ENCODE data around the gene GSTK1. TPM values are rescaled to one million over a fixed set of nuclear protein-coding genes. Genes with fewer than 3 reads are reported as not detected.
A peak's percentile ranks its signal among the peaks of the same experiment; 100 is the strongest.
"Not testable (repeated sequence)": the region's sequence is repeated elsewhere in the genome, so short reads cannot be mapped to it uniquely, and the experiment has no call there.

Gene GSTK1
- total RNA-seq, 4 donors from 2014 or later = 159 to 243 (median 177) TPM

DNA sequence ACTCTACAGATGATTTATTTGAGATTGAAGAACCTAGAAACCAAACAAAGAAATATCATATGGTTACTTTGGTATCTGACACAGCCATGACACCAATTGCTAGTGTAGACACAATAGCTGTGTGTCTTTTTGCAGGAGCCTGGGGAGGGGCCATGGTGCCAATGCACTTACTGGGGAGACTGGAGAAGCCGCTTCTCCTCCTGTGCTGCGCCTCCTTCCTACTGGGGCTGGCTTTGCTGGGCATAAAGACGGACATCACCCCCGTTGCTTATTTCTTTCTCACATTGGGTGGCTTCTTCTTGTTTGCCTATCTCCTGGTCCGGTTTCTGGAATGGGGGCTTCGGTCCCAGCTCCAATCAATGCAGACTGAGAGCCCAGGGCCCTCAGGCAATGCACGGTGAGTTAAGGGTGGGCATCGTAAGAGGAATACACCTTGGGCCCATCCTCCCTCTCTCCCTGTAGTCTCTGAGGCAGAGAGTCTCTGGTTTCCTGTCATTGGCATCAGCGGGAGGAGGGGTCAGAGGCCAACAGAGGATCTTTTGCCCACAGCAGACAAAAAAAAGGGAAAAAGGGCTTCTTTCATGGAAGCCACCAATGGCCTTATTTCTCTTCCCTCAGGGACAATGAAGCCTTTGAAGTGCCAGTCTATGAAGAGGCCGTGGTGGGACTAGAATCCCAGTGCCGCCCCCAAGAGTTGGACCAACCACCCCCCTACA, 22.7 kb downstream of the GSTK1 start:
- DNase-seq (ENCODE audit: low spot score) (no peak), ATAC-seq (ENCODE audit: low FRiP score) (no peak)
- TF ChIP-seq, protein P1, sequence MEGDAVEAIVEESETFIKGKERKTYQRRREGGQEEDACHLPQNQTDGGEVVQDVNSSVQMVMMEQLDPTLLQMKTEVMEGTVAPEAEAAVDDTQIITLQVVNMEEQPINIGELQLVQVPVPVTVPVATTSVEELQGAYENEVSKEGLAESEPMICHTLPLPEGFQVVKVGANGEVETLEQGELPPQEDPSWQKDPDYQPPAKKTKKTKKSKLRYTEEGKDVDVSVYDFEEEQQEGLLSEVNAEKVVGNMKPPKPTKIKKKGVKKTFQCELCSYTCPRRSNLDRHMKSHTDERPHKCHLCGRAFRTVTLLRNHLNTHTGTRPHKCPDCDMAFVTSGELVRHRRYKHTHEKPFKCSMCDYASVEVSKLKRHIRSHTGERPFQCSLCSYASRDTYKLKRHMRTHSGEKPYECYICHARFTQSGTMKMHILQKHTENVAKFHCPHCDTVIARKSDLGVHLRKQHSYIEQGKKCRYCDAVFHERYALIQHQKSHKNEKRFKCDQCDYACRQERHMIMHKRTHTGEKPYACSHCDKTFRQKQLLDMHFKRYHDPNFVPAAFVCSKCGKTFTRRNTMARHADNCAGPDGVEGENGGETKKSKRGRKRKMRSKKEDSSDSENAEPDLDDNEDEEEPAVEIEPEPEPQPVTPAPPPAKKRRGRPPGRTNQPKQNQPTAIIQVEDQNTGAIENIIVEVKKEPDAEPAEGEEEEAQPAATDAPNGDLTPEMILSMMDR (IDR thresholded peaks at IDR 0.05) = no peak

DNA sequence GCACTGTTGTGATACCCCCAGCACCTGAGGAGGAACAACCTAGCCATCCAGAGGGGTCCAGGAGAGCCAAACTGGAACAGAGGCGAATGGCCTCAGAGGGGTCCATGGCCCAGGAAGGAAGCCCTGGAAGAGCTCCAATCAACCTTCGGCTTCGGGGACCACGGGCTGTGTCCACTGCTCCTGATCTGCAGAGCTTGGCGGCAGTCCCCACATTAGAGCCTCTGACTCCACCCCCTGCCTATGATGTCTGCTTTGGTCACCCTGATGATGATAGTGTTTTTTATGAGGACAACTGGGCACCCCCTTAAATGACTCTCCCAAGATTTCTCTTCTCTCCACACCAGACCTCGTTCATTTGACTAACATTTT, 23.3 kb downstream of the GSTK1 start:
- ATAC-seq (ENCODE audit: low FRiP score) = no peak
- DNase-seq (ENCODE audit: low spot score) = no peak
- TF ChIP-seq, protein P1 (IDR thresholded peaks at IDR 0.05) = no peak

DNA sequence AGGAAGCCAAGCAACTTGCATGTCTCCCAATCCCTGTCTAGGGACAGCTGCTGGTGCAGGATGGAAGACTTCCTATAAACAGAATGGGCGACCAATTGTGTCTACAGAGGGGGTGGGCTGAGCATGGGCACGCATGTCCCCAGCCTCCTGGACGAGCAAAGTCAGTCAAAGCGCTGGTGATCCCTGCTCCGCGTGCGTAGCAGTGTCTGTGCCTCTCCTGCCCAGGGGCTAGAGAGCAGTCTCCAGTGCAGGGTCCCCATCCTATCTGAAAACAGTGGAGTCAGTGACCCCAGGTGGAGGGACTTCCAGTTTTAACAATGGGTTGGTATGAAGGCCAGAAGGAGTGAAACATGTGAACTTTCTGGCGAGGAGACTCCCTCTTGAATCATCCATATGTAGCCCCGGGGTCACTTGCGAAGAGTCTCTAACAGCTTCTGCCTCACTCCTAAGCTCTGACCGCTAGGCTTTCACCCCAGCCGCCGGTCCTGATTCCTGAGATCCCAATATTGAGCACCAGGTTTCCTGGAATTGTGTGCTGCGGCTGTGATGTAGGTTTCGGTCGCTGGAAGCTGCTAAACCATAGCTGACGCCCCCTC, 24.2 kb downstream of the GSTK1 start:
- no peak for DNase-seq (ENCODE audit: low spot score)
- ATAC-seq (ENCODE audit: low FRiP score) = no peak
- TF ChIP-seq, protein P1 (IDR thresholded peaks at IDR 0.05) = no peak

DNA sequence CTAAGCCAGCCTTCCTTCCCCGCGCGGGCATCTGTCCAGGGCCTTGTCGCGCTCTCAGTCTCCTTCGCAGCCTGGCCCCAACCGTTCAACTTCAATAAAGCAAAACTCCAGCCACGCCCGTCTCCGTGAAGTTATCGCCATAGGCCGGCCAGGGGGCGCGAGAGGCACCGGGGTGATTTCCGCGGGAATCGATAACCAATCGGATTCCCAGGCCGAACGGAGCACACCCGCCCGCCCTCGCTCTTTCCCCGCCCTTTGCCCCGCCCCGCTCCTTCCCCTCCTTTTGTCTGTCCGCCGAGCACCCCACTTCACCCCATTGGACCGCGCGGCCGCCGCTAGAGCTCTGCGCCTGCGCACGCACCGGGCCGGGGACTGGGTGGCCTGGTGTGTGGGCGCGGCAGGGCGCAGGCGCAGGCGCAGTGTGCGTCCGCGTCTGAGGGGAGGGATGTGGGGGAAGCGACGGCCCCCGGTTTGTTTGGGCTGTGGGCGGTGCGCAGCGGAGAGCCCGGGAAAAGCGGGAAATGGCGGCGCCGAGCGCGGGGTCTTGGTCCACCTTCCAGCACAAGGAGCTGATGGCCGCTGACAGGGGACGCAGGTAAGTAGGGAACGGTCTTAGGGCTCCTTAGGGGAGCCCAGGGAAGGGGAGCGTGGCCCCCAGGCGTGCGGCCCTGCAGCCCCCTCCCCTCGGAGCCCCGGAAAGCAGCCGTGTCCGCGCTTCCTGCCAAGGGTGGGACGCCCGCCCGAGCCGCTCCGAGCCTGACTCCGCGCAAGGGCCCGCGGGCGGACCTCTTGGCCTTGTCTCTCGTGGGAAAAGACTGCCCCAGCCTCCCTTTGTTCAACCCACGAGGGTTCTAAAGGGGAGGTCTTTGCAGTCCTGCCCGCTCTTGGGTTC, 24.9 kb downstream of the GSTK1 start, which contains the start of gene CASP2:
Gene CASP2 (plus strand): TSS at position 417 of the 892 bp plus-strand sequence. CDS start 105 bp downstream, at position 522.
- DNase-seq (ENCODE audit: low spot score) (peak; percentile 88), ATAC-seq (ENCODE audit: low FRiP score) (peak; percentile 99)
- TF ChIP-seq, protein P1 (IDR thresholded peaks at IDR 0.05) = no peak

DNA sequence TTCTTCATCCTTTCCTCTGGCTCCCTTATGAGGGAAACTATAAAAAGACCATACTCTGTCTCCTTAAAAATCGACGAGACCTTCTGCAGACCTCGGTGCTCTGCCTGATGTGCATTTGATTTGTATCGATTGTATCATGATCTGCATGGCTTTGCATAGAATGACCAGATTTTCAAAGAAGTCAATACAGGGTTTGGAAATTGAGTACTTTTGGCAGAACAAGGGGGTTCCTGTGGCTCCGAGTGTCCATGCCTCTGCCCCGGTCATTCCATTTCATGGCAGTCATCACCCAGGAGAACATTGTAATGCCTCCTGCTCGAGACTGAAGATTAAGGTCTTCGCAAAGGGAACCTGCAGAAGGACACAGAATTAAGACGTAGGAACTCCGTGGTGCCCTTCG, 25.6 kb downstream of the GSTK1 start:
- TF ChIP-seq, protein P1 (IDR thresholded peaks at IDR 0.05) = no peak
- DNase-seq (ENCODE audit: low spot score) (no peak), ATAC-seq (ENCODE audit: low FRiP score) (no peak)

DNA sequence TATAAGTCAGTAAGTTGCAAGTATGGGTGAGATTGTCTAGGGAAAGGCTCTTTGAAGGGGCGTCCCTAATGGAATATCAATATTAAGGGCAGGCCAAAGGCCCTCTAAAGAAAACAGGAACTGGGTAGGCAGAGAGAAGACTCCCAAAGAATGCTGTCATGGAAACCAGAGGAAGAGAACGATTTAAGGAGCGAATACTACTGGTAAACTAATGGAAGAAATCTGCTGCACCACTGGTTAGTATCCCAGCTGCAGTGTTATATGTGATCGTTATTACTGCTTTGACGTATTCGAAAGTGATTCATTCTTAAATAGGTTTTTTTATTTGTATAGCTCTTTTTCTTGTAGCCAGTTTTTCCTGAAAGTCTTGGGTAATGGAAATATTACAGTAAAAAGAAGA, 26.2 kb downstream of the GSTK1 start:
- ATAC-seq (ENCODE audit: low FRiP score) (no peak), DNase-seq (ENCODE audit: low spot score) (no peak)
- TF ChIP-seq, protein P1 (IDR thresholded peaks at IDR 0.05) = no peak

DNA sequence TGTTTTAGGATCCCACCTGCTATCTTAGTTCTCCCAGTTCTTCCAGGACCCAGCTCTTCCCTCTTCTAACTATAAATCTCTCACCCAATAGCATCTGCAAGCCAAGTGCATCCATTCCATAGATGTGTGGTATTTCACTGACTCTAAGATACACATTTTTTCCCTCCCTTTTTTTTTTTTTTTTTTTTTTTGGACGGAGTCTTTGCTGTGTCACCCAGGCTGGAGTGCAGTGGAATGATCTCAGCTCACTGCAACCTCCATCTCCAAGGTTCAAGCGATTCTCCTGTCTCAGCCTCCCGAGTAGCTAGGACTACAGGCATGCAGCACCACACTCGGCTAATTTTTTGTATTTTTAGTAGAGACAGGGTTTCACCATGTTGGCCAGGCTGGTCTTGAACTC, 26.6 kb downstream of the GSTK1 start:
- ATAC-seq (ENCODE audit: low FRiP score); DNase-seq (ENCODE audit: low spot score): not testable (repeated sequence)
